ENCODE results near the gene RALGPS1.

The RALGPS1 gene

GRCh38 chr9:126983767-126984166 is 69.2 kb downstream of the RALGPS1 start:
- H3K27me3 ChIP-seq (ENCODE audit: control insufficient read depth, low read length): no peaks in the 10 kb centered on the region
- no peaks in the 10 kb centered on the region for H3F3A ChIP-seq (ENCODE audit: control insufficient read depth, insufficient read depth)
- no peaks in the 10 kb centered on the region for H3K4me1 ChIP-seq (ENCODE audit: control insufficient read depth, low read length)
- H3K4me3 ChIP-seq (ENCODE audit: low read length): no peak overlapping the region
- no peaks in the 10 kb centered on the region for H3K79me2 ChIP-seq (ENCODE audit: control insufficient read depth, low read length)
- TF ChIP-seq CTCF (IDR thresholded peaks at IDR 0.05; ENCODE audit: low read depth, low read length, poor library complexity, severe bottlenecking) (no peak), EZH2phosphoT487 (IDR thresholded peaks at IDR 0.05; ENCODE audit: borderline replicate concordance, low read length) (no peak)
- H3K9me2 ChIP-seq (replicated peaks; ENCODE audit: control insufficient read depth, low read length): no peaks in the 10 kb centered on the region
- H3K27ac ChIP-seq (ENCODE audit: low read depth, low read length): no peak overlapping the region
- H3K4me2 ChIP-seq (ENCODE audit: low read length): no peak overlapping the region
- H3K36me3 ChIP-seq (ENCODE audit: control insufficient read depth, low read length): no peaks in the 10 kb centered on the region
- no peaks in the 10 kb centered on the region for H4K20me1 ChIP-seq (ENCODE audit: control insufficient read depth, insufficient read depth, low read depth, low read length)
- no peaks in the 10 kb centered on the region for H3K9me3 ChIP-seq (ENCODE audit: control insufficient read depth, insufficient read depth, low read length)

GRCh38 chr9:126984969-126985368 is 70.4 kb downstream of the RALGPS1 start:
- Histone ChIP-seq H3F3A (ENCODE audit: control insufficient read depth, insufficient read depth) (no peaks in the 10 kb centered on the region), H4K20me1 (ENCODE audit: control insufficient read depth, insufficient read depth, low read depth, low read length) (no peaks in the 10 kb centered on the region), H3K27me3 (ENCODE audit: control insufficient read depth, low read length) (no peaks in the 10 kb centered on the region), H3K9me3 (ENCODE audit: control insufficient read depth, insufficient read depth, low read length) (no peaks in the 10 kb centered on the region), H3K27ac (ENCODE audit: low read depth, low read length) (no peak overlapping the region), H3K9me2 (replicated peaks; ENCODE audit: control insufficient read depth, low read length) (no peaks in the 10 kb centered on the region), H3K4me3 (ENCODE audit: low read length) (no peak overlapping the region), H3K4me1 (ENCODE audit: control insufficient read depth, low read length) (no peaks in the 10 kb centered on the region), H3K79me2 (ENCODE audit: control insufficient read depth, low read length) (no peaks in the 10 kb centered on the region), H3K36me3 (ENCODE audit: control insufficient read depth, low read length) (no peaks in the 10 kb centered on the region), H3K4me2 (ENCODE audit: low read length) (no peak overlapping the region)
- TF ChIP-seq EZH2phosphoT487 (IDR thresholded peaks at IDR 0.05; ENCODE audit: borderline replicate concordance, low read length) (no peak), CTCF (IDR thresholded peaks at IDR 0.05; ENCODE audit: low read depth, low read length, poor library complexity, severe bottlenecking) (no peak)

- no peaks in the 10 kb centered on the region for H3K36me3 ChIP-seq (ENCODE audit: control insufficient read depth, low read length)
- H3K4me3 ChIP-seq (ENCODE audit: low read length): no peak overlapping the region
- TF ChIP-seq CTCF (IDR thresholded peaks at IDR 0.05; ENCODE audit: low read depth, low read length, poor library complexity, severe bottlenecking): no peak
- TF ChIP-seq EZH2phosphoT487 (IDR thresholded peaks at IDR 0.05; ENCODE audit: borderline replicate concordance, low read length): no peak
- no peaks in the 10 kb centered on the region for H3K27me3 ChIP-seq (ENCODE audit: control insufficient read depth, low read length)
- H3K4me2 ChIP-seq (ENCODE audit: low read length): no peak overlapping the region
- no peak overlapping the region for H3K27ac ChIP-seq (ENCODE audit: low read depth, low read length)
- H3K9me3 ChIP-seq (ENCODE audit: control insufficient read depth, insufficient read depth, low read length): no peaks in the 10 kb centered on the region
- no peaks in the 10 kb centered on the region for H4K20me1 ChIP-seq (ENCODE audit: control insufficient read depth, insufficient read depth, low read depth, low read length)
- no peaks in the 10 kb centered on the region for H3F3A ChIP-seq (ENCODE audit: control insufficient read depth, insufficient read depth)
- H3K9me2 ChIP-seq (replicated peaks; ENCODE audit: control insufficient read depth, low read length): no peaks in the 10 kb centered on the region
- H3K4me1 ChIP-seq (ENCODE audit: control insufficient read depth, low read length): no peaks in the 10 kb centered on the region
- no peaks in the 10 kb centered on the region for H3K79me2 ChIP-seq (ENCODE audit: control insufficient read depth, low read length)
Measured at GRCh38 chr9:126985870-126986498, 71.4 kb downstream of the RALGPS1 start.

Measured in DOHH2 (cell line).